HEK293T (cell line): ENCODE results near the gene KRT3.

Experiments
- ARNT ChIP-seq: fragments of 450-650 bp; IDR thresholded peaks from 2 replicates; pipeline ENCODE4 v1.6.1; 2017; ENCODE audit warnings: mild to moderate bottlenecking
- BHLHE40 ChIP-seq: fragments of 450-650 bp; IDR thresholded peaks from 2 replicates; pipeline ENCODE4 v1.6.1; 2016; ENCODE audit warnings: mild to moderate bottlenecking, moderate library complexity, borderline replicate concordance
- ELF4 ChIP-seq: fragments of 450-650 bp; IDR thresholded peaks from 2 replicates; pipeline ENCODE4 v1.6.1; 2017; ENCODE audit warnings: antibody characterized with exemption
- FOXA1 ChIP-seq: fragments of 450-650 bp; IDR thresholded peaks from 2 replicates; pipeline ENCODE4 v1.6.1; 2016; ENCODE audit warnings: mild to moderate bottlenecking
- FOXM1 ChIP-seq: fragments of 450-650 bp; IDR thresholded peaks from 2 replicates; pipeline ENCODE4 v1.6.1; 2017; ENCODE audit warnings: mild to moderate bottlenecking, borderline replicate concordance
- SP1 ChIP-seq: fragments of 450-650 bp; IDR thresholded peaks from 2 replicates; pipeline ENCODE4 v1.6.1; 2017
- SUZ12 ChIP-seq: fragments of 450-650 bp; IDR thresholded peaks from 2 replicates; pipeline ENCODE4 v1.6.1; 2016; ENCODE audit warnings: mild to moderate bottlenecking
- ZNF384 ChIP-seq: fragments of 450-650 bp; IDR thresholded peaks from 2 replicates; pipeline ENCODE4 v1.6.1; 2016
- TF ChIP-seq, protein P1 (sequence below): fragments of 450-650 bp; IDR thresholded peaks from 2 replicates; pipeline ENCODE4 v1.6.1; 2016

GRCh38 chr12:52844386-52844785 is 48.5 kb upstream of the KRT3 start:
- TF ChIP-seq, protein P1, sequence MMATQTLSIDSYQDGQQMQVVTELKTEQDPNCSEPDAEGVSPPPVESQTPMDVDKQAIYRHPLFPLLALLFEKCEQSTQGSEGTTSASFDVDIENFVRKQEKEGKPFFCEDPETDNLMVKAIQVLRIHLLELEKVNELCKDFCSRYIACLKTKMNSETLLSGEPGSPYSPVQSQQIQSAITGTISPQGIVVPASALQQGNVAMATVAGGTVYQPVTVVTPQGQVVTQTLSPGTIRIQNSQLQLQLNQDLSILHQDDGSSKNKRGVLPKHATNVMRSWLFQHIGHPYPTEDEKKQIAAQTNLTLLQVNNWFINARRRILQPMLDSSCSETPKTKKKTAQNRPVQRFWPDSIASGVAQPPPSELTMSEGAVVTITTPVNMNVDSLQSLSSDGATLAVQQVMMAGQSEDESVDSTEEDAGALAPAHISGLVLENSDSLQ = no peak
- TF ChIP-seq ELF4 (no peak), ZNF384 (no peak), FOXA1 (no peak), SP1 (no peak), SUZ12 (no peak), ARNT (no peak), BHLHE40 (no peak), FOXM1 (no peak)
